ENCODE data around the gene ZNF608.

DNA sequence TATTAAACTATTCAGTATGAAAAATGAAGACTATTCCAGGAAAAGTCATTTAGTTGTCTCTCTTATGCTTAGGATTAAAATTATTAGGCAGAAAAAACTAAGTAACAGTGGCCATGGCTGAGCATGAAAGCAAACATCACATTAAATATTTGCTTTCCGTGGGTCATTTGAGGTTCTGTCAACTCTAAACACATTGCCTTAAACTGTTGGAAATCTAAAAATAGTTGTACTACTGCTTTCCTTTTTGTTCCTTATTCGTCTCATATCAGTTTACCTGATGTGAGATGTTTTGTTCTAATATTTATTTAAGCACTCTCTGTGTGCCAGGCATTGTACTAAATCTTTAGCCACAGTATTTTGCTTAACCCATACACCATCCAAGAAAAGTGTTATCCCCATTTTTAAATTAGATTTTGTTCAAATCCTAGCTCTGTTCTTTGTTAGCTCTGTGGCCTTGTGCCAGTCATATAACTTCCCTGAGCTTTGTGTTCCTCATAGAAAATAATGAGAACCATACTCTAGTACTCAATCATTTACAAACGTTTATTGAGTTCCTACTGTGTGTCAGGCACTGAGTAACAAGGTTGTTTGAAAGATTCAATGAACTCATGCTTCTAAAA, 18.7 kb upstream of the ZNF608 start:
- TF ChIP-seq, protein P1, sequence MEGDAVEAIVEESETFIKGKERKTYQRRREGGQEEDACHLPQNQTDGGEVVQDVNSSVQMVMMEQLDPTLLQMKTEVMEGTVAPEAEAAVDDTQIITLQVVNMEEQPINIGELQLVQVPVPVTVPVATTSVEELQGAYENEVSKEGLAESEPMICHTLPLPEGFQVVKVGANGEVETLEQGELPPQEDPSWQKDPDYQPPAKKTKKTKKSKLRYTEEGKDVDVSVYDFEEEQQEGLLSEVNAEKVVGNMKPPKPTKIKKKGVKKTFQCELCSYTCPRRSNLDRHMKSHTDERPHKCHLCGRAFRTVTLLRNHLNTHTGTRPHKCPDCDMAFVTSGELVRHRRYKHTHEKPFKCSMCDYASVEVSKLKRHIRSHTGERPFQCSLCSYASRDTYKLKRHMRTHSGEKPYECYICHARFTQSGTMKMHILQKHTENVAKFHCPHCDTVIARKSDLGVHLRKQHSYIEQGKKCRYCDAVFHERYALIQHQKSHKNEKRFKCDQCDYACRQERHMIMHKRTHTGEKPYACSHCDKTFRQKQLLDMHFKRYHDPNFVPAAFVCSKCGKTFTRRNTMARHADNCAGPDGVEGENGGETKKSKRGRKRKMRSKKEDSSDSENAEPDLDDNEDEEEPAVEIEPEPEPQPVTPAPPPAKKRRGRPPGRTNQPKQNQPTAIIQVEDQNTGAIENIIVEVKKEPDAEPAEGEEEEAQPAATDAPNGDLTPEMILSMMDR (IDR thresholded peaks at IDR 0.05; ENCODE audit: low read depth, low read length, missing input control), result no peak
- TF ChIP-seq RAD21 (IDR thresholded peaks at IDR 0.05) (peak; percentile 58 to 59), GABPA (IDR thresholded peaks at IDR 0.05 in 1 of 2, conservative IDR thresholded peaks at IDR 0.05 in 1 of 2) (no peak), HNF4A (conservative IDR thresholded peaks at IDR 0.05) (peak; percentile 16 to 35), TAF1 (conservative IDR thresholded peaks at IDR 0.05) (no peak), SP1 (IDR thresholded peaks at IDR 0.05) (peak; percentile 62), YY1 (IDR thresholded peaks at IDR 0.05) (peak; percentile 66)
- TF ChIP-seq, protein P2, sequence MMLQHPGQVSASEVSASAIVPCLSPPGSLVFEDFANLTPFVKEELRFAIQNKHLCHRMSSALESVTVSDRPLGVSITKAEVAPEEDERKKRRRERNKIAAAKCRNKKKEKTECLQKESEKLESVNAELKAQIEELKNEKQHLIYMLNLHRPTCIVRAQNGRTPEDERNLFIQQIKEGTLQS (IDR thresholded peaks at IDR 0.05), result no peak

Data from liver (tissue), 3 donors.